Muscle layer of colon (tissue), 2 donors: ENCODE data around the gene GID4.

Source experiments
- H3K27ac ChIP-seq: one replicate; pipeline ENCODE4 v1.7.0; 2013; ENCODE audit warnings: low read depth, mild to moderate bottlenecking, low read length, moderate library complexity
- H3K27me3 ChIP-seq, 2 donors: one replicate each; pipeline ENCODE4 v1.7.0; 2013; ENCODE audit warnings: low read length in 2 of 2, mild to moderate bottlenecking in 2 of 2; ENCODE audit not compliant: insufficient read depth in 2 of 2, control insufficient read depth in 1 of 2
- H3K36me3 ChIP-seq: one replicate; pipeline ENCODE4 v1.7.0; 2013; ENCODE audit warnings: mild to moderate bottlenecking, low read length; ENCODE audit not compliant: insufficient read depth
- H3K4me1 ChIP-seq: one replicate; pipeline ENCODE4 v1.7.0; 2013; ENCODE audit warnings: mild to moderate bottlenecking, low read length; ENCODE audit not compliant: insufficient read depth
- H3K4me3 ChIP-seq, 2 donors: one replicate each; pipeline ENCODE4 v1.7.0; 2013; ENCODE audit warnings: low read length in 2 of 2, low read depth in 1 of 2, mild to moderate bottlenecking in 1 of 2, moderate library complexity in 1 of 2
- H3K9ac ChIP-seq: one replicate; pipeline ENCODE4 v1.7.0; 2013; ENCODE audit warnings: low read length
- H3K9me3 ChIP-seq: one replicate; pipeline ENCODE4 v1.7.0; 2013; ENCODE audit warnings: mild to moderate bottlenecking, low read length
- donor health status: abdominal sarcoma.
- donor health status: Adenocarcinoma of cecum.

The GID4 gene

GRCh38 chr17:18106211-18106610 is 67.0 kb downstream of the GID4 start:
- Histone ChIP-seq H3K27me3 (no peaks in the 10 kb centered on the region), H3K9ac (no peak overlapping the region), H3K27ac (no peak overlapping the region), H3K4me3 (no peak overlapping the region), H3K4me1 (no peaks in the 10 kb centered on the region), H3K36me3 (peaks cover 13% of the 10 kb centered on the region), H3K9me3 (no peaks in the 10 kb centered on the region)

GRCh38 chr17:18107061-18107790 is 68.0 kb downstream of the GID4 start:
- H3K4me3 ChIP-seq, result no peak overlapping the region
- no peaks in the 10 kb centered on the region for H3K27me3 ChIP-seq
- H3K27ac ChIP-seq, result no peak overlapping the region
- no peaks in the 10 kb centered on the region for H3K9me3 ChIP-seq
- H3K4me1 ChIP-seq, result no peaks in the 10 kb centered on the region
- peaks cover 13% of the 10 kb centered on the region for H3K36me3 ChIP-seq
- no peak overlapping the region for H3K9ac ChIP-seq

- Histone ChIP-seq H3K27me3 (no peaks in the 10 kb centered on the region), H3K27ac (no peak overlapping the region), H3K4me3 (no peak overlapping the region), H3K9ac (no peak overlapping the region), H3K36me3 (peaks cover 13% of the 10 kb centered on the region), H3K4me1 (no peaks in the 10 kb centered on the region), H3K9me3 (no peaks in the 10 kb centered on the region)
Observed at GRCh38 chr17:18107971-18108370, 68.8 kb downstream of the GID4 start.

- H3K9ac ChIP-seq, result no peak within 1 kb of the TSS
- H3K4me3 ChIP-seq, result no peak within 1 kb of the TSS
Observed at GRCh38 chr17:18108401-18109312, 69.4 kb downstream of the GID4 start, which contains the start of gene MYO15A. Gene MYO15A (plus strand): TSS chr17:18108756. CDS start chr17:18118801, 10,045 bp downstream.

GRCh38 chr17:18109935-18110485 is 70.8 kb downstream of the GID4 start:
- H3K4me3 ChIP-seq, result no peak overlapping the region
- no peak overlapping the region for H3K9ac ChIP-seq
- peaks cover 7% of the 10 kb centered on the region for H3K36me3 ChIP-seq
- no peaks in the 10 kb centered on the region for H3K4me1 ChIP-seq
- no peaks in the 10 kb centered on the region for H3K9me3 ChIP-seq
- no peak overlapping the region for H3K27ac ChIP-seq
- H3K27me3 ChIP-seq, result no peaks in the 10 kb centered on the region

More at GRCh38 chr17:18108401-18109312, 69.4 kb downstream of the GID4 start, which contains the start of gene MYO15A:
- no peaks in the 10 kb centered on the region for H3K27me3 ChIP-seq
- peaks cover 13% of the 10 kb centered on the region for H3K36me3 ChIP-seq
- H3K9me3 ChIP-seq, result no peaks in the 10 kb centered on the region
- H3K27ac ChIP-seq, result no peak within 1 kb of the TSS
- H3K4me1 ChIP-seq, result no peaks in the 10 kb centered on the region

- H3K36me3 ChIP-seq, result peaks cover 7% of the 10 kb centered on the region
- no peaks in the 10 kb centered on the region for H3K27me3 ChIP-seq
- H3K9ac ChIP-seq, result no peak overlapping the region
- H3K27ac ChIP-seq, result no peak overlapping the region
- no peaks in the 10 kb centered on the region for H3K4me1 ChIP-seq
- no peak overlapping the region for H3K4me3 ChIP-seq
- H3K9me3 ChIP-seq, result no peaks in the 10 kb centered on the region
Observed at GRCh38 chr17:18110636-18111145, 71.5 kb downstream of the GID4 start.

- no peaks in the 10 kb centered on the region for H3K9me3 ChIP-seq
- H3K9ac ChIP-seq, result no peak overlapping the region
- H3K4me1 ChIP-seq, result no peaks in the 10 kb centered on the region
- no peak overlapping the region for H3K4me3 ChIP-seq
- H3K36me3 ChIP-seq, result peaks cover 7% of the 10 kb centered on the region
- H3K27me3 ChIP-seq, result no peaks in the 10 kb centered on the region
- H3K27ac ChIP-seq, result no peak overlapping the region
Observed at GRCh38 chr17:18111330-18111971, 72.2 kb downstream of the GID4 start.

- no peak overlapping the region for H3K9ac ChIP-seq
- H3K27ac ChIP-seq, result no peak overlapping the region
- no peaks in the 10 kb centered on the region for H3K9me3 ChIP-seq
- no peaks in the 10 kb centered on the region for H3K27me3 ChIP-seq
- no peak overlapping the region for H3K4me3 ChIP-seq
- H3K4me1 ChIP-seq, result no peaks in the 10 kb centered on the region
- no peaks in the 10 kb centered on the region for H3K36me3 ChIP-seq
Observed at GRCh38 chr17:18115517-18115916, 76.3 kb downstream of the GID4 start.

- H3K36me3 ChIP-seq, result no peaks in the 10 kb centered on the region
- H3K9me3 ChIP-seq, result no peaks in the 10 kb centered on the region
- no peaks in the 10 kb centered on the region for H3K4me1 ChIP-seq
- no peaks in the 10 kb centered on the region for H3K27me3 ChIP-seq
- no peak overlapping the region for H3K4me3 ChIP-seq
- no peak overlapping the region for H3K27ac ChIP-seq
- no peak overlapping the region for H3K9ac ChIP-seq
Observed at GRCh38 chr17:18116078-18116477, 76.9 kb downstream of the GID4 start.

GRCh38 chr17:18117533-18117932 is 78.3 kb downstream of the GID4 start:
- Histone ChIP-seq H3K27ac (no peak overlapping the region), H3K4me1 (no peaks in the 10 kb centered on the region), H3K9ac (no peak overlapping the region), H3K27me3 (no peaks in the 10 kb centered on the region), H3K9me3 (no peaks in the 10 kb centered on the region), H3K36me3 (no peaks in the 10 kb centered on the region), H3K4me3 (no peak overlapping the region)
